Measurements from ENCODE around the gene USP10. TPM values are rescaled to one million over a fixed set of nuclear protein-coding genes. Genes with fewer than 3 reads are reported as not detected.
"Not testable (repeated sequence)": the region's sequence is repeated elsewhere in the genome, so short reads cannot be mapped to it uniquely, and the experiment has no call there.

The USP10 gene
- total and polyA plus RNA-seq, 2 donors, result 39.5 to 44.6 TPM

DNA sequence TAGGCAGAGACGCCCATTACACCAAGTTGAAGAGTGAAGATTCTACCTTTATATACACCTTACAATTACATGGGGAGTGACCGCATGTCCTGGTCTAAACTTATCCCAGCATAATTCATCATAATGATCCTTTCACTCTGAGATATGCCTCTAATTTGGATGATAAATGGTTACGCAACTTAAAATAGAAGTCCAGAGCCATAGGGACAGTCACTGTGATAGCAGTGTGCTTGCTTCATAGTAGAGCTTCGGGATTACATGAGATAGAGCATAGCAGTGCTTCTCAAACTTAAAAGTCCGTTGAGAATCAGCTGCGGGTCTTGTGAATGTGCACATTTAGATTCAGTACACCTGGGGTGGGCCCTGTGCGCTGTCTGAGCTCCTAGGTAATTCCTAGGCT is 16.9 kb downstream of the USP10 start:
- Histone ChIP-seq H3K4me1 (ENCODE audit: insufficient read depth) (no peaks in the 10 kb centered on the region), H3K27ac (ENCODE audit: low read depth) (no peak overlapping the region), H3K36me3 (ENCODE audit: insufficient read depth) (no peaks in the 10 kb centered on the region), H3K4me3 (ENCODE audit: low read depth, low read length) (no peak overlapping the region)
- DNase-seq (ENCODE audit: extremely low spot score), result no peak
- whole genome bisulfite sequencing, result 82% methylated on average over 7 of the region's 7 CpGs

DNA sequence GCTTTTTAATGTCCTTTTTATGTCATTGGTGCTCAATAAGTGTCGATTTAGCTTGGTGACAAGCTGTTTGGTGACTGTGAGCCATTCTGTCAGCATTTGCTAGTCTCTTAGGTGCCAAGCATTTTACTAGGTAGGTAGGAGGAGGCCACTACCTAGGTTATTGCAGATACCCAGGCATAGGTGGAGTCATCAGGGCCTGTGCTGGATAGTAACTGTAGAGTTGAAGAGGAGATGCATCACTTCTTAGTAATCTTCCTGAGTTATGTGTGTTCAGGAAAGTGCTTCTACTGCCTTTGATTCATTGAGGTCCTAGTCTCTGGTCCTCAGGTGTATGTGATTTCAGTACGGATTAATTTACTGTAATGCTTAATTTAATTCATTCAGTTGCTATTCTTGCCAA is 17.7 kb downstream of the USP10 start:
- Histone ChIP-seq H3K27ac (ENCODE audit: low read depth) (no peak overlapping the region), H3K4me1 (ENCODE audit: insufficient read depth) (no peaks in the 10 kb centered on the region), H3K36me3 (ENCODE audit: insufficient read depth) (no peaks in the 10 kb centered on the region), H3K4me3 (ENCODE audit: low read depth, low read length) (no peak overlapping the region)
- 94% methylated on average over 2 of the region's 2 CpGs for WGBS
- no peak for DNase-seq (ENCODE audit: extremely low spot score)

DNA sequence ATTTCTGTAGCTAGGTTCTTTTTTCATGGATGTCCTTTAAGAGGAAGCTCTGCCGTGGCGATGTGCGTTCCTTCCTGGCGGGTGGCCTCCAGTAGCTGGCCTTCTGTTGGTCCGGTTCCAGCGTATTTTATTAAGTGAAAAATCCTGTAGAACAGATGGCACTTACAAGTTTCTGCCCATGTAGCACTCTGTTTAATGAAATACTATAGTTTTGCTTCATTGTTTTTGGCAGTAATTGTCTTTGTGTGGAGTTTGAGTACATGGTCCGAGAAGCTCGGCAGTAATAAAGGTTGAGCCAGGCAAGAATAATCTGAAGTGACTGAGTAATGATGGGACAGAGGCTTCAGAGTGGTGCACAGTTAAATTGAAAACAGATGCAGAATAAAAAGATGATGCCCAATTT is 20.4 kb downstream of the USP10 start:
- Histone ChIP-seq H3K4me1 (ENCODE audit: insufficient read depth) (no peaks in the 10 kb centered on the region), H3K4me3 (ENCODE audit: low read depth, low read length) (no peak overlapping the region), H3K27ac (ENCODE audit: low read depth) (peak overlapping the region; percentile 45), H3K36me3 (ENCODE audit: insufficient read depth) (no peaks in the 10 kb centered on the region)
- DNase-seq (ENCODE audit: extremely low spot score), result no peak
- WGBS, result 65% methylated on average over 8 of the region's 8 CpGs

DNA sequence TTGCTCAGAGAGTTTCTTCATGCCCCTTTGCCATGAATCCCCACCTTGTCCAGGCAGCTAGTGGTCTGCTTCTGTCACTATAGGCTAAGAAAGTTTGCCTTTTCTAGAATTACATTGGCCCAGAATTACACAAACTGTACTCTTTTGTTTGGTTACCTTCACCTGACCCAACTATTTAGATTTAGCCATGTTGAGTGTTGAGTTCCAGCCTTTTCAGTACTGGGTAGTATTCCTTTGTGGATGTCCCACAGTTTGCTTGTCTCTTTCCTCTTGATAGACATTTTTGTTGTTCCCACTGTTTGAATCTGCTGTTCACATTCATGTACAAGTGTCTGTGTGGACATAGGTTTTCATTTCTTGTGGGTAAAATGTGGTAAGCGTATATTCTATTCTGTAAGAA is 22.3 kb downstream of the USP10 start:
- 100% methylated on average over 1 of the region's 1 CpG for WGBS
- Histone ChIP-seq H3K4me1 (ENCODE audit: insufficient read depth) (no peaks in the 10 kb centered on the region), H3K36me3 (ENCODE audit: insufficient read depth) (no peaks in the 10 kb centered on the region), H3K27ac (ENCODE audit: low read depth) (no peak overlapping the region), H3K4me3 (ENCODE audit: low read depth, low read length) (no peak overlapping the region)
- no peak for DNase-seq (ENCODE audit: extremely low spot score)

DNA sequence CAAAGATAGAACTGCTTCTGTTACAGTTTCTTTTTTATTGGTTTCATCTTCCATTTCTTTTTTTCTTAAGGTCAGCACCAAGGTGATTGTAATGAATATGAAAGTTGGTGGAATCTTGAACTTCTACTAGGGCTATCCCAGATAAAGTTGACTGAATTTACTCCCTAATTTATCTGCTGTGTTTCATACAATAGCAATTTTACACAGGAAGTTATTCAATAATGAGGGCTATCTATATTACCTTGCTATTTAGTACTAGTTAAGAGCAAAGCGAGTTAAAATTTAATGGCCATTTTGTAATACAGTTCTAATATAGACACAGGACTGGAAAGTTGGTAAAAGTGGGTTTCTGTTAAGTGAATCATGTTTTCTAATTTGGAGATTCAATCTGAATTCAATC is 24.1 kb downstream of the USP10 start:
- H3K27ac ChIP-seq (ENCODE audit: low read depth), result no peak overlapping the region
- H3K4me3 ChIP-seq (ENCODE audit: low read depth, low read length), result no peak overlapping the region
- no peaks in the 10 kb centered on the region for H3K36me3 ChIP-seq (ENCODE audit: insufficient read depth)
- H3K4me1 ChIP-seq (ENCODE audit: insufficient read depth), result no peaks in the 10 kb centered on the region
- DNase-seq (ENCODE audit: extremely low spot score), result no peak
- WGBS, result 95% methylated on average over 1 of the region's 1 CpG

DNA sequence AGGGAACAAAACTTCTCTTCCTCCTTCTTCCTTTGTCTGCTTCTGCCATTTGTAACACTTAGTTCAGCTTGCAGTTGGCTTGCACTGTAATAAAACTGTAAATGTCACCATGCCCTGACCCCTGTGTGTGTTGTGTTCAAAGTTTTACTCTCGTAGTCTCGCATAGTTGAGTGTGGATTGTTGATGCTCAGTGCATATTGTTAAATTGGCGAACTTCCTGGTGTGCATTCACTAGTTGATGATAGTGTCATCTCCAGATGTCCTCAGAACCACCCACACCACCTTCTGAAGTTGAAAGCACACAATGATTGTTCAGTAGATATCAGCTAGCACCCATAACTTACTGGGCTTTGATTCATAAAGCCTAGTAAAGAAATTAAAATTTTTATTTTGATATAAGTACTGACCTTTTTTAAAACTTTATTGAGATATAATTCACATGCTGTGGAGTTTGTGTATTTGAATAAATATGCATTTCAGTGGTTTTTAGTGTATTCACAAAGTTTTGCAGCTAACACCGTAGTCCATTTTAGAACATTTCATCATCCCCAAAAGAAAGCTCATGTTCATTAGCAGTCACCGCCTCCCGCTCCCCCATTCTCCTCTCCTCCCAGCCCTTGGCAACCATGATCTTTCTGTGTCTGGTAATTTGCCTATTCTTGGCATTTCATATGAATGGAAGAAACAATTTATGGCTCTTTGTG is 25.0 kb downstream of the USP10 start:
- WGBS, result 63% methylated on average over 6 of the region's 6 CpGs
- no peak for DNase-seq (ENCODE audit: extremely low spot score)
- Histone ChIP-seq H3K27ac (ENCODE audit: low read depth) (no peak overlapping the region), H3K4me3 (ENCODE audit: low read depth, low read length) (no peak overlapping the region), H3K4me1 (ENCODE audit: insufficient read depth) (no peaks in the 10 kb centered on the region), H3K36me3 (ENCODE audit: insufficient read depth) (no peaks in the 10 kb centered on the region)

DNA sequence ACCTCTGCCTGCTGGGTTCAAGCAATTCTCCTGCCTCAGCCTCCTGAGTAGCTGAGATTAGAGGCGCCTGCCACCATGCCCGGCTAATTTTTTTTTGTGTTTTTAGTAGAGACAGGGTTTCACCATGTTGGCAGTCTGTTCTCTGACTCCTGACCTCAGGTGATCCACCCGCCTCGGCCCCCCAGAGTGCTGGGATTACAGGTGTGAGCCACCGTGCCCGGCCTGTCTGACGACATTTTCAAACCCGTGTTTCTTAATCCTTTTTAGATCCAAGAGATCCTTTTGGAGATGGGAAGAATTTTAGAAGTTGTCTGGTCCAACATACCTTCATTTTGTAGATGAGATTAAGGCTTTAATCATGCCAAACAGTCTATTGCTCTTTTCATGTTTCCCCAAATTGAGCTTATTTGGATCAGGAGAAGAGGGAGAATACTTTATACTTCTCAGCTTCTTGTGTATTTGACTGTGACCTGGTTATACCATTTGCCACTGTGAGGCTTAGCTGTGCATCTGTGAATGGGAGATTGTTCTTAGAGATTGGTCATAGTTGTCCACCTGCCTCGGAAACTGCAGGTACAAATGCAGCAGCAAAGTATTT is 25.8 kb downstream of the USP10 start:
- H3K4me3 ChIP-seq (ENCODE audit: low read depth, low read length), result no peak overlapping the region
- no peaks in the 10 kb centered on the region for H3K36me3 ChIP-seq (ENCODE audit: insufficient read depth)
- no peak overlapping the region for H3K27ac ChIP-seq (ENCODE audit: low read depth)
- no peak for DNase-seq (ENCODE audit: extremely low spot score)
- 65% methylated on average over 9 of the region's 9 CpGs for WGBS
- H3K4me1 ChIP-seq (ENCODE audit: insufficient read depth), result no peaks in the 10 kb centered on the region

DNA sequence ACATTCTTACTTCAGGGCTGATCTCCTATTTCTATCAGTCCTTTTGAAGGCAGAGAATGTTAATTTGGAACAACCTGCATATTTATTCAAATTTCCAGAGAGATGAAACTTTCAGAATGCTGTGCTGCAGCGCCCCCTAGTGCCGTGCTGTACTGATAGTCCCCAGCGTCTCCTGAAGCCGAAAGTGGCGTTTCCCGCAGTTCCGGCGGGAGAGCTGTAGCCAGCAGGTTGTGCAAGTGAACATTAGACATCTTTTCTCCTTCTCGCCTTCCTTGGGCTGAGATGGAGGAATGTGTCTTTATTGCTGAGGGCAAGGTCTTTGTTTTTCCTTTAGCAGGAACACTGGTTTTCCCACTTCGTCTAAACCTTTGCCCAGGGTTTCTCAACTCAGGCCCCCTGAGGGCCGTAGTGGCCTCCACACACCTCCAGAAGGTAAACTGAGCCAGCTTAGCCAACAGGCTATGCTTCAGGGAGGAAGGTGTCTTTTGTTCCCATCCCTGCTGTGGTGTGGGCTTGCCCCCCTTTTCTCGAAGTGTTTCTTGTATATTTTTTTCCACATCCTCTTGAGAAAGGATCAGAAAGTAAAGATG is 26.4 kb downstream of the USP10 start:
- 15% methylated on average over 12 of the region's 12 CpGs for WGBS
- Histone ChIP-seq H3K4me3 (ENCODE audit: low read depth, low read length) (no peak overlapping the region), H3K4me1 (ENCODE audit: insufficient read depth) (no peaks in the 10 kb centered on the region), H3K36me3 (ENCODE audit: insufficient read depth) (no peaks in the 10 kb centered on the region), H3K27ac (ENCODE audit: low read depth) (no peak overlapping the region)
- DNase-seq (ENCODE audit: extremely low spot score), result peak; percentile 80

DNA sequence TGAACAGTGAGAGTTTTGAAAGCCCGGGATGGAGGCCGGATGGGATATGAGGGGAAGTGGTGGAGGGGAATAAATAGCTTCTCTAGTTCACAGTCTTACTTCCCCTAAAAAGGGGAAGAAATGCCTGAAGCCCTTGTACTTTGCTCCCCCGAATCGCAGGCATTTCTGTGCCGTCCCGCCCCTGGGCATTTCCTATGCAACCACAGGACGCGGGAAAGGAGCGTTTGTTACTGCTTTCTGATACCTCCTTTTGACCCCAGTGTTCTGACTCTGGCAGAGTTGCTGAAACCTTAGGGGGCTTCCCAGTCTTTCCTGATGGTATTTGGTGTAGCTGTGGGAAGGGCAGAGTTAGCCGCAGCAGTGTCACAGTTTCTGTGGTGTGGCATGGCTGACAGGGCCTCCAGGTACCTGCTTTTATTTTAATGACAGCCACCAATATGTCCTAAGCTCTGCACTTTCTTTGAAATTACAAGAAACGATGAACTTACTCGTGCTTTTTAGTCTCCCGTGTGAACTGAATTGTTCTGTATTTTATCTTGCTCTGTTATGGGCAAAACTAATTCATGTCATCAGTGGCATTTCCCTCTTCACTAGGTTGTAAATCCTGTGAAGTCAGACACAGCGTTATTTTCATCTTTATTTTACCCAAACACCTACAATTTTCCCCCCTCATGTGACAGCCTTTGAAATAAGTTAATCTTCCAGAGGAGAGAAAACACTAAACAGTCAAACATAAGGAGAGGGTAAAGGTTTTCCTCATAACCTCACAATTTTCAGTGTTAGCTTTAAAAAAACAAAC is 27.1 kb downstream of the USP10 start:
- WGBS, result 74% methylated on average over 14 of the region's 14 CpGs
- H3K36me3 ChIP-seq (ENCODE audit: insufficient read depth), result no peaks in the 10 kb centered on the region
- DNase-seq (ENCODE audit: extremely low spot score), result no peak
- no peak overlapping the region for H3K4me3 ChIP-seq (ENCODE audit: low read depth, low read length)
- H3K27ac ChIP-seq (ENCODE audit: low read depth), result no peak overlapping the region
- no peaks in the 10 kb centered on the region for H3K4me1 ChIP-seq (ENCODE audit: insufficient read depth)

DNA sequence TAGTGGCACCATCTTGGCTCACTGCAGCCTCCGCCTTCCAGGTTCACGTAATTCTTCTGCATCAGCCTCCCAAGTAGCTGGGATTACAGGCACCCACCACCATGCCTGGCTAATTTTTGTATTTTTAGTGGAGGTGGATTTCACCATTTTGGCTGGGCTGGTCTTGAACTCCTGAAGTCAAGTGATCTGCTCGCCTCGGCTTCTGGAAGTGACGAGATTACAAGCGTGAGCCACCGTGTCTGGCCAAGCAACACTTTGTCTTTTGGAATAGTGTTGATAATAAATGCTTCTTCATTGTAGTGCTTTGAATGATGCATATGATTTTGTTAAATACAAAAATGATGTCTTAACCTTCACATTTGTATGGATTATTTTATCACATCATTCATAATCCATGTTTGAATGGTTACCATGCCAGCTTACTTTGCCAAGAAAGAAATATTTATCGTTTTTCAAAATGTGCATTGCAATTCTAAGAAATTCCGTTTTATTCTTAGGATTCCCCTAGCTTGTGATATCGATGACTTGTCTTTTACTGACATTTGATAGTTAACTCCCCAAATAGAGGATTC is 29.1 kb downstream of the USP10 start:
- no peaks in the 10 kb centered on the region for H3K4me1 ChIP-seq (ENCODE audit: insufficient read depth)
- 93% methylated on average over 10 of the region's 10 CpGs for WGBS
- no peak overlapping the region for H3K27ac ChIP-seq (ENCODE audit: low read depth)
- DNase-seq (ENCODE audit: extremely low spot score), result no peak
- H3K4me3 ChIP-seq (ENCODE audit: low read depth, low read length), result no peak overlapping the region
- H3K36me3 ChIP-seq (ENCODE audit: insufficient read depth), result no peaks in the 10 kb centered on the region

DNA sequence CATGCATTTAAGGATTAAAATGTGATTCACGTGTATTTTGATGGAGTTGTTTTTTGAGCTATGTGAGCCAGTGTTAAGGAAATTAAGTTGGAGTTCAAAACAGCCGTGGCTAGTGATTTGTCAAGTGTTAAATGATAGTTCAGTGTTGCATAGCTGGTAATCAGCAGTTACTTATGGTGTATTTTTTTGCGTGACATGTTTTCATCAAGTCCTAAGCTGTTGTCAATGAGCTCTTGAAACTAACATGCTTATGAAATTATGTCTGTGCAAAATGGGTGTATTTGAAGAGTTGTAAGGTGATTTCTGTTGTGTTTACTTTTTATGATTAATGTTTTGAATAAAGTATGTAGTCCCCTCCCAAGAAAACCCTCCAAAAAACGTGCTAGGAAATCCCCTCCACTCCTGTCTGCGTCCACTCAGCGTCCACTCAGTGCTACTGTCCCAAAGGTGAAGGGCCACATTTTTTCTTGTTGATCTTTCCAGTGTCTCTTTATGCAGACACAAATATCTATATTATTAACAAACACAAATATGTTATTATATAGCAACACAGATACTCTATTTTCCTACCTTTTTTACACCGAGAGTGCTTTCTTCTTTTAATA is 30.0 kb downstream of the USP10 start:
- Histone ChIP-seq H3K36me3 (ENCODE audit: insufficient read depth) (no peaks in the 10 kb centered on the region), H3K27ac (ENCODE audit: low read depth) (no peak overlapping the region), H3K4me1 (ENCODE audit: insufficient read depth) (no peaks in the 10 kb centered on the region), H3K4me3 (ENCODE audit: low read depth, low read length) (no peak overlapping the region)
- 32% methylated on average over 7 of the region's 7 CpGs for WGBS
- no peak for DNase-seq (ENCODE audit: extremely low spot score)

DNA sequence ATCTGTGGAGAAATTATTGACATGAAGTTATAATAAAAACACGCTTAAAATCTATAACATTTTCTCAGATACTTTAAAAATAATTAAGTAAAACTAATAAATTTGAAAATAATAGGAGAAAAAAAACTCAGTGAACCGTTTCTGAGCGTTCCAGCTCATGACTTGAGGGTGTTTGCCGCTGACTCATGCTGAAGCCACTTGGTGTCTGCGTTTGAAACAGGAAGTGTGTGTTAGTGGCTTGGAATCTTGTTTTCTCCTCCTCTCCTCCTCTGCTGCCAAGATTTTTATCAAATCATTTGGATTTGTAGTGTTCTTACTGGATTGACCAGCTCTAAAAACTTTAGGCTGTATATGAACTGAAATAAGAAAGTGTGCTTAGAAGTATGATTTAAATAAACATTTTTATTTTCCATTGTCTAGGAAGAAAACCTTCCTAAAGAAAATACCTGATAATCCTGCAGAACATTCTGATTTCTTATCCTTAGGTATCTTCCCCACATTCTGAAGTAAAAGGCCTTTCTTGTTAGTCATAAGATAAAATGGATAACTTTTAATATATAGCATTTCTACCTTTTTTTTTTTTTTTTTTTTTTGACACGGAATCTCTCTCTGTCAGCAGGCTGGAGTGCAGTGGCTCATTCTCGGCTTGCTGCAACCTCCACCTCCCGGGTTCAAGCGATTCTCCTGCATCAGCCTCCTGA is 30.8 kb downstream of the USP10 start:
- 25% methylated on average over 9 of the region's 9 CpGs for WGBS
- H3K4me1 ChIP-seq (ENCODE audit: insufficient read depth), result no peaks in the 10 kb centered on the region

DNA sequence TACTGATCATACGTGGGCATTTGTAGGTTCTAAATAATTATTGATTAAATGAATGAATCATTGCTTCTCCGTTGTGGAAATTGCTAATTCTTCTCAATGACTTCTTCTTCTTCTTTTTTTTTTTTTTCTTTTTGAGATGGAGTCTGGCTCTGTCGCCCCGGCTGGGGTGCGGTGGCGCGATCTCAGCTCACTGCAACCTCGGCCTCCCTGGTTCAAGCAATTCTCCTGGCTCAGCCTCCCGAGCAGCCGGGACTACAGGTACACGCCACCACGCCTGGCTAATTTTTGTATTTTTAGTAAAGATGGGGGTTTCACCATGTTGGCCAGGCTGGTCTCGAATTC is 32.5 kb downstream of the USP10 start:
- H3K27ac ChIP-seq (ENCODE audit: low read depth); H3K4me1 ChIP-seq (ENCODE audit: insufficient read depth); H3K36me3 ChIP-seq (ENCODE audit: insufficient read depth); H3K4me3 ChIP-seq (ENCODE audit: low read depth, low read length); DNase-seq (ENCODE audit: extremely low spot score): not testable (repeated sequence)
- WGBS, result 94% methylated on average over 13 of the region's 13 CpGs

More for the DNA sequence above, 30.8 kb downstream of the USP10 start:
- no peak for DNase-seq (ENCODE audit: extremely low spot score)
- Histone ChIP-seq H3K27ac (ENCODE audit: low read depth) (no peak overlapping the region), H3K4me3 (ENCODE audit: low read depth, low read length) (no peak overlapping the region), H3K36me3 (ENCODE audit: insufficient read depth) (no peaks in the 10 kb centered on the region)
